ENCODE results near the gene IL1R2. TPM values are rescaled to one million over a fixed set of nuclear protein-coding genes. Genes with fewer than 3 reads are reported as not detected.

The IL1R2 gene
- total and polyA plus RNA-seq, 4 donors, result 7.3 to 902 (median 64.1) TPM

- H3K9ac ChIP-seq (ENCODE audit: insufficient read depth in 1 of 2, low read length in 2 of 2), result no peak overlapping the region
- DNase-seq, result no peak
These were observed 17.8 kb downstream of the IL1R2 start for GRCh38 chr2:102009557-102009956.

GRCh38 chr2:102010902-102011301 lies 19.1 kb downstream of the IL1R2 start:
- Histone ChIP-seq H3K36me3 (ENCODE audit: control insufficient read depth in 4 of 4, insufficient read depth in 4 of 4, low read length in 4 of 4) (no peaks in the 10 kb centered on the region), H3K27me3 (ENCODE audit: control insufficient read depth in 3 of 3, insufficient read depth in 3 of 3, low read length in 2 of 3) (no peaks in the 10 kb centered on the region), H3K27ac (ENCODE audit: low read depth in 1 of 2, low read length in 1 of 2) (no peak overlapping the region), H3K9ac (ENCODE audit: insufficient read depth in 1 of 2, low read length in 2 of 2) (no peak overlapping the region), H3K4me1 (ENCODE audit: control insufficient read depth in 5 of 5, insufficient read depth in 5 of 5, low read length in 5 of 5) (peaks cover 0 to 7% (median 0%) of the 10 kb centered on the region in 5 donors), H3K9me3 (ENCODE audit: control insufficient read depth in 4 of 4, insufficient read depth in 3 of 4, low read length in 3 of 4) (no peaks in the 10 kb centered on the region), H3K4me3 (no peak overlapping the region)
- DNase-seq (no peak), ATAC-seq (ENCODE audit: insufficient read depth, low FRiP score) (no peak)
- WGBS, 2 donors, result 28 to 50% methylated on average over 6 of the region's 6 CpGs
- no peak for TF ChIP-seq CTCF (IDR thresholded peaks at IDR 0.05; ENCODE audit: control extremely low read depth, extremely low read depth)

More at GRCh38 chr2:102009557-102009956, 17.8 kb downstream of the IL1R2 start:
- no peak for ATAC-seq (ENCODE audit: insufficient read depth, low FRiP score)
- 96 to 97% methylated on average over 10 of the region's 10 CpGs for WGBS, 2 donors
- H3K4me3 ChIP-seq, result no peak overlapping the region
- no peaks in the 10 kb centered on the region for H3K27me3 ChIP-seq (ENCODE audit: control insufficient read depth in 3 of 3, insufficient read depth in 3 of 3, low read length in 2 of 3)
- no peak for TF ChIP-seq CTCF (IDR thresholded peaks at IDR 0.05; ENCODE audit: control extremely low read depth, extremely low read depth)
- no peak overlapping the region for H3K27ac ChIP-seq (ENCODE audit: low read depth in 1 of 2, low read length in 1 of 2)
- H3K36me3 ChIP-seq (ENCODE audit: control insufficient read depth in 4 of 4, insufficient read depth in 4 of 4, low read length in 4 of 4), result no peaks in the 10 kb centered on the region
- no peaks in the 10 kb centered on the region for H3K9me3 ChIP-seq (ENCODE audit: control insufficient read depth in 4 of 4, insufficient read depth in 3 of 4, low read length in 3 of 4)
- peaks cover 0 to 14% (median 0%) of the 10 kb centered on the region in 5 donors for H3K4me1 ChIP-seq (ENCODE audit: control insufficient read depth in 5 of 5, insufficient read depth in 5 of 5, low read length in 5 of 5)

GRCh38 chr2:102012061-102012614 lies 20.4 kb downstream of the IL1R2 start:
- no peak overlapping the region for H3K4me3 ChIP-seq
- 88 to 93% methylated on average over 4 of the region's 4 CpGs for WGBS, 2 donors
- no peak overlapping the region for H3K27ac ChIP-seq (ENCODE audit: low read depth in 1 of 2, low read length in 1 of 2)
- TF ChIP-seq CTCF (IDR thresholded peaks at IDR 0.05; ENCODE audit: control extremely low read depth, extremely low read depth), result no peak
- no peak for DNase-seq
- H3K4me1 ChIP-seq (ENCODE audit: control insufficient read depth in 5 of 5, insufficient read depth in 5 of 5, low read length in 5 of 5), result peaks cover 0 to 4% (median 0%) of the 10 kb centered on the region in 5 donors
- no peaks in the 10 kb centered on the region for H3K9me3 ChIP-seq (ENCODE audit: control insufficient read depth in 4 of 4, insufficient read depth in 3 of 4, low read length in 3 of 4)
- no peaks in the 10 kb centered on the region for H3K27me3 ChIP-seq (ENCODE audit: control insufficient read depth in 3 of 3, insufficient read depth in 3 of 3, low read length in 2 of 3)
- no peak overlapping the region for H3K9ac ChIP-seq (ENCODE audit: insufficient read depth in 1 of 2, low read length in 2 of 2)
- ATAC-seq (ENCODE audit: insufficient read depth, low FRiP score), result no peak
- no peaks in the 10 kb centered on the region for H3K36me3 ChIP-seq (ENCODE audit: control insufficient read depth in 4 of 4, insufficient read depth in 4 of 4, low read length in 4 of 4)
